Neural progenitor cell (in vitro differentiated cells): ENCODE measurements around the gene PAIP2. TPM values are rescaled to one million over a fixed set of nuclear protein-coding genes. Genes with fewer than 3 reads are reported as not detected.

Source experiments
- DNase-seq: peaks from one replicate; pipeline ENCODE4 v3.0.0-alpha.2; 2016; ENCODE audit warnings: low spot score
- H2AFZ ChIP-seq: fragments of 200-600 bp; sonication (generic); replicated peaks from 2 replicates; pipeline ENCODE4 v1.6.1; 2016; ENCODE audit warnings: antibody characterized with exemption
- H3F3A ChIP-seq: fragments of 200-600 bp; sonication (generic); 2 replicates; pipeline ENCODE4 v1.6.1; 2016; ENCODE audit warnings: antibody characterized with exemption, low read depth
- H3K27ac ChIP-seq: fragments of 200-600 bp; sonication (generic); 2 replicates; pipeline ENCODE4 v1.5.1; 2016; ENCODE audit warnings: mild to moderate bottlenecking
- H3K27me3 ChIP-seq: fragments of 200-600 bp; sonication (generic); 2 replicates; pipeline ENCODE4 v1.6.1; 2016; ENCODE audit warnings: mild to moderate bottlenecking, moderate library complexity
- H3K36me3 ChIP-seq: fragments of 200-600 bp; sonication (generic); 2 replicates; pipeline ENCODE4 v1.5.1; 2016
- H3K4me1 ChIP-seq: fragments of 200-600 bp; sonication (generic); 2 replicates; pipeline ENCODE4 v1.6.1; 2016; ENCODE audit warnings: mixed run types
- H3K4me2 ChIP-seq: fragments of 200-600 bp; sonication (generic); 2 replicates; pipeline ENCODE4 v1.6.1; 2016
- H3K4me3 ChIP-seq: fragments of 200-600 bp; sonication (generic); 2 replicates; pipeline ENCODE4 v1.5.1; 2016
- H3K79me2 ChIP-seq: fragments of 200-600 bp; sonication (generic); 2 replicates; pipeline ENCODE4 v1.6.1; 2016; ENCODE audit warnings: low read depth
- H3K9ac ChIP-seq: fragments of 200-600 bp; sonication (generic); 2 replicates; pipeline ENCODE4 v1.6.1; 2016
- H3K9me3 ChIP-seq: fragments of 200-600 bp; sonication (generic); 2 replicates; pipeline ENCODE4 v1.5.1; 2016; ENCODE audit warnings: low read depth
- H4K20me1 ChIP-seq: fragments of 200-600 bp; sonication (generic); 2 replicates; pipeline ENCODE4 v1.6.1; 2016; ENCODE audit warnings: low read depth
- H3K27ac Mint-ChIP-seq: 3 replicates; pipeline ENCODE4 v1.8.0; 2021; ENCODE audit warnings: mixed read lengths
- H3K27me3 Mint-ChIP-seq: 2 replicates; pipeline ENCODE4 v1.8.0; 2022; ENCODE audit warnings: low read depth, mild to moderate bottlenecking, inconsistent platforms, moderate library complexity, mixed read lengths; ENCODE audit not compliant: insufficient read depth
- H3K36me3 Mint-ChIP-seq: 3 replicates; pipeline ENCODE4 v1.8.0; 2021; ENCODE audit warnings: mixed read lengths
- H3K4me1 Mint-ChIP-seq: 3 replicates; pipeline ENCODE4 v1.8.0; 2021; ENCODE audit warnings: mixed read lengths
- H3K4me3 Mint-ChIP-seq: 3 replicates; pipeline ENCODE4 v1.8.0; 2021; ENCODE audit warnings: mild to moderate bottlenecking, moderate library complexity, mixed read lengths
- H3K9me3 Mint-ChIP-seq: 3 replicates; pipeline ENCODE4 v1.8.0; 2020; ENCODE audit warnings: mixed read lengths
- CTCF ChIP-seq: fragments of 200-600 bp; sonication (generic); IDR thresholded peaks from 2 replicates; pipeline ENCODE4 v1.5.1; 2017; ENCODE audit warnings: antibody characterized with exemption, mild to moderate bottlenecking
- EZH2 ChIP-seq: fragments of 200-600 bp; sonication (generic); IDR thresholded peaks from 2 replicates; pipeline ENCODE4 v1.6.1; 2017; ENCODE audit warnings: antibody characterized with exemption, mild to moderate bottlenecking, moderate library complexity
- EZH2phosphoT487 ChIP-seq: fragments of 200-600 bp; sonication (generic); IDR thresholded peaks from 2 replicates; pipeline ENCODE4 v1.6.1; 2017; ENCODE audit warnings: antibody characterized with exemption
- total RNA-seq: library from RNA; depleted of rRNA; stranded (reverse); fragments of >200 nt; gene quantifications from 2 replicates; pipeline ENCODE4 v1.2.3, GENCODE V29; 2015; ENCODE audit warnings: low replicate concordance

The PAIP2 gene
- total RNA-seq, 1 donor from 2014 or later, result 201 TPM

- H3K27ac Mint-ChIP-seq, result no peak within 1 kb of the TSS
- H3K4me2 ChIP-seq, result peak within 1 kb of the TSS; percentile 82
- peak within 1 kb of the TSS; percentile 6 for H3K4me3 Mint-ChIP-seq
- H2AFZ ChIP-seq, result peak within 1 kb of the TSS; percentile 83
- no peak for TF ChIP-seq CTCF
- TF ChIP-seq EZH2phosphoT487, result peak; percentile 17
- no peak for TF ChIP-seq EZH2
- H3K9ac ChIP-seq, result no peak within 1 kb of the TSS
- peaks cover 36% of the 10 kb centered on the region for H3F3A ChIP-seq
- H3K27ac ChIP-seq, result no peak within 1 kb of the TSS
- H3K9me3 ChIP-seq, result no peaks in the 10 kb centered on the region
- H4K20me1 ChIP-seq, result peaks cover 4% of the 10 kb centered on the region
- H3K27me3 ChIP-seq, result peaks cover 51% of the 10 kb centered on the region
- H3K4me1 Mint-ChIP-seq, result peaks cover 14% of the 10 kb centered on the region
- no peaks in the 10 kb centered on the region for H3K36me3 ChIP-seq
- H3K4me1 ChIP-seq, result peaks cover 12% of the 10 kb centered on the region
- no peaks in the 10 kb centered on the region for H3K79me2 ChIP-seq
- peak within 1 kb of the TSS; percentile 46 for H3K4me3 ChIP-seq
- H3K27me3 Mint-ChIP-seq, result peaks cover 30% of the 10 kb centered on the region
- DNase-seq, result peak; percentile 32
- H3K36me3 Mint-ChIP-seq, result peaks cover 14% of the 10 kb centered on the region
- no peaks in the 10 kb centered on the region for H3K9me3 Mint-ChIP-seq
Measured at GRCh38 chr5:139394654-139395566, 53.3 kb downstream of the PAIP2 start, which contains the start of gene PROB1. Gene PROB1 (minus strand): TSS chr5:139395104. CDS start chr5:139395081, 23 bp downstream.

DNA sequence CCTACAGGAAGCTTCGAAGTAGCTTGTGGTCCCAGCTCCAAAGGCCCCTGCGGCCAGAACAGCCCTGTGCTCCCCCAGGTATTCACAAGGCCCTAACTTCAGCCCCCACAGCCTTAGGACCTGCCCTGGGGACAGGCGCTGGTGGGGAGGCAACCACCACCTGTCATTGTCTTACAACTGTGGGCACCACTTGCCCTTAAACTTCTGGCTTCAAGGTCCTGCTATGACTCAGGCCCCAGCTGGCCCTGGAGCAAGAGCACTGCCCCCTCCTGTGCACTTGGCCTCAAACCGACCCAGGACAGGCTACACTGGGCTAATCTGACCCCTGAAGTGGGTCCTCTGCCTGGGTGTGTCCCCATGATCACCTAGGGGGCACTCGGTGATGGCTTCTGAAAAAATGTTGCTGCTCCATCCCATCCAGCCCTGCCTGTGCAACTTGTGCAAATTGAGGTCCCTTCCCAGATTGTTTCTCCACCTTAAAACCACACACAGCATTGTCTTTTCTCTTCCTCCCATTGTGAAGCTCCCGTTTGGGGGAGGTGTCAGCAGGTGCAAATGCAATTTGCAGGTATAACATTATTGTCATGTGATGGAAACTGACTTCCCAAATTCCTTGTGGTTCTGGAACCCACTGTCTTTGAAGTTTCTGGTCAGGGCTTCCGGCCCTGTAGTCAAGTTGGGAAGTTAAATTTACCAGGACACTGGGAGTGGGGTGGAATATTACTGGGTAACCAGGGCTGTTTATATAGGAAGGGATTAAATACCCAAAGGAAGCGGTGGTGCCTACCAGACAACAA lies 54.4 kb downstream of the PAIP2 start:
- no peak overlapping the region for H3K27ac Mint-ChIP-seq
- Histone ChIP-seq H3K4me3 (no peak overlapping the region), H2AFZ (no peak overlapping the region), H3K9me3 (no peaks in the 10 kb centered on the region), H3K27ac (no peak overlapping the region), H3K79me2 (no peaks in the 10 kb centered on the region), H3K9ac (no peak overlapping the region), H3K27me3 (peaks cover 51% of the 10 kb centered on the region), H3K36me3 (no peaks in the 10 kb centered on the region), H3K4me1 (peaks cover 12% of the 10 kb centered on the region), H3K4me2 (no peak overlapping the region), H4K20me1 (peaks cover 4% of the 10 kb centered on the region), H3F3A (peaks cover 32% of the 10 kb centered on the region)
- H3K27me3 Mint-ChIP-seq, result peaks cover 24% of the 10 kb centered on the region
- DNase-seq, result no peak
- TF ChIP-seq EZH2phosphoT487 (no peak), CTCF (no peak), EZH2 (no peak)
- H3K36me3 Mint-ChIP-seq, result peaks cover 14% of the 10 kb centered on the region
- no peaks in the 10 kb centered on the region for H3K9me3 Mint-ChIP-seq
- peaks cover 12% of the 10 kb centered on the region for H3K4me1 Mint-ChIP-seq
- H3K4me3 Mint-ChIP-seq, result peak overlapping the region; percentile 6

DNA sequence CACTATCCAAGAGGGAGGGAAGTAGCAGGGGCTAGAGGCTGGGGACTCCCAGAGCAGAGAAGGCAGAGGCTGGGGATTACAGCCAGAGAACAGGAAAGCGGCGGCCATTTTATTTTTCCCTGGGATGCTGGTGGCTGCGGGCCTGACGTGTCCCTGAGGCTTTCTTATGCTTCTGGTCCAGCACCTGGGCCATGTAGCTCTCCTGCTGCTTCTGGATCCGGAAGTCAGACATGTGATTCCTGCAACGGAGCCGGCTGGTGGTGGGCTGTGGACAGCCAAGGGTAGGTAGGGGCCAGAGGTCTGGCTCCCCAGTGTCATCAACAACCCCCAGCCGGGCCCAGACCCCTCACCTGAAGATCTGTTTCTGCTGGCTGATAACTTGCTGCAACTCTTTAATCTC lies 55.0 kb downstream of the PAIP2 start:
- Histone ChIP-seq H3K79me2 (no peaks in the 10 kb centered on the region), H3K9me3 (no peaks in the 10 kb centered on the region), H3K4me3 (no peak overlapping the region), H3K4me1 (peaks cover 12% of the 10 kb centered on the region), H3K9ac (no peak overlapping the region), H3F3A (peaks cover 25% of the 10 kb centered on the region), H3K36me3 (no peaks in the 10 kb centered on the region), H3K4me2 (no peak overlapping the region), H2AFZ (no peak overlapping the region), H3K27ac (no peak overlapping the region), H4K20me1 (peaks cover 2% of the 10 kb centered on the region), H3K27me3 (peaks cover 47% of the 10 kb centered on the region)
- no peak for DNase-seq
- H3K36me3 Mint-ChIP-seq, result peaks cover 15% of the 10 kb centered on the region
- H3K27ac Mint-ChIP-seq, result no peak overlapping the region
- no peaks in the 10 kb centered on the region for H3K9me3 Mint-ChIP-seq
- TF ChIP-seq CTCF (no peak), EZH2 (no peak), EZH2phosphoT487 (no peak)
- H3K4me1 Mint-ChIP-seq, result peaks cover 9% of the 10 kb centered on the region
- H3K27me3 Mint-ChIP-seq, result peaks cover 23% of the 10 kb centered on the region
- no peak overlapping the region for H3K4me3 Mint-ChIP-seq
